GM12878 (cell line): ENCODE data around the gene OVOL3. TPM values are rescaled to one million over a fixed set of nuclear protein-coding genes. Genes with fewer than 3 reads are reported as not detected.

Experiments
- CBX5 ChIP-seq: sonication (generic); IDR thresholded peaks from 2 replicates; pipeline ENCODE4 v1.6.1; 2016; ENCODE audit warnings: low read depth, moderate library complexity, mild to moderate bottlenecking, inconsistent platforms
- CREB1 ChIP-seq: IDR thresholded peaks from 2 replicates; pipeline ENCODE4 v1.6.1; 2012; ENCODE audit warnings: low read depth, mild to moderate bottlenecking, inconsistent platforms
- ETV6 ChIP-seq, 2 experiments: fragments of 450-650 bp in 1 of 2; IDR thresholded peaks in 1 of 2; conservative IDR thresholded peaks in 1 of 2; 2 replicates each; pipeline ENCODE4 v1.6.1; 2014; ENCODE audit warnings: antibody characterized with exemption in 1 of 2, borderline replicate concordance in 1 of 2, low read depth in 1 of 2, mild to moderate bottlenecking in 1 of 2, moderate library complexity in 1 of 2
- IRF4 ChIP-seq: IDR thresholded peaks from 2 replicates; pipeline ENCODE4 v1.6.1; 2011; ENCODE audit warnings: low read depth, low read length
- LARP7 ChIP-seq: fragments of 450-650 bp; IDR thresholded peaks from 2 replicates; pipeline ENCODE4 v1.6.1; 2017; ENCODE audit warnings: mild to moderate bottlenecking
- NR2F1 ChIP-seq: fragments of 450-650 bp; conservative IDR thresholded peaks from 2 replicates; pipeline ENCODE4 v1.6.1; 2017; ENCODE audit warnings: mild to moderate bottlenecking
- NRF1 ChIP-seq: conservative IDR thresholded peaks from 2 replicates; pipeline ENCODE4 v1.6.1; 2011; ENCODE audit warnings: mild to moderate bottlenecking, low read depth, low read length, improper control_type of control experiment
- POLR2AphosphoS2 ChIP-seq: IDR thresholded peaks from 2 replicates; pipeline ENCODE4 v1.6.1; 2011; ENCODE audit warnings: low read depth, mild to moderate bottlenecking, low read length, improper control_type of control experiment, moderate library complexity
- SMAD5 ChIP-seq: IDR thresholded peaks from 2 replicates; pipeline ENCODE4 v1.6.1; 2016; ENCODE audit warnings: antibody characterized with exemption, low read depth
- SP1 ChIP-seq: IDR thresholded peaks from one replicate; pipeline ENCODE4 v1.6.1; 2011; ENCODE audit warnings: low read depth, low read length
- SREBF1 ChIP-seq: IDR thresholded peaks from 2 replicates; pipeline ENCODE4 v1.6.1; 2012; ENCODE audit warnings: mild to moderate bottlenecking, low read length
- polyA plus RNA-seq, 11 experiments: library from polyadenylated mRNA; depleted of rRNA in 4 of 11; unstranded in 6 of 11; stranded (reverse) in 5 of 11; fragments of >200 nt; fragmentation: Nextera tagmentation in 4 of 11; fragmentation: Illumina TruSeq in 1 of 11; extraction: Ambion mirVana in 4 of 11; extraction: Trizol in 1 of 11; gene quantifications; 1 replicate in 1 of 11; 2 replicates in 10 of 11; pipeline versions ENCODE4 v1.2.1 to v1.2.3, GENCODE V29; 2011 to 2016; ENCODE audit warnings: inconsistent platforms in 2 of 11, missing spikeins in 2 of 11, low read depth in 1 of 11
- total RNA-seq, 4 experiments: library from RNA; depleted of rRNA in 3 of 4; stranded (reverse); fragments of >200 nt in 3 of 4; fragmentation: Illumina TruSeq in 1 of 4; extraction: Trizol in 1 of 4; gene quantifications; 2 replicates each; pipeline versions ENCODE4 v1.2.1 to v1.2.3, GENCODE V29; 2013 to 2021
- TF ChIP-seq, protein P1 (sequence below): fragments of 450-650 bp; formaldehyde crosslinking; IDR thresholded peaks from 2 replicates; pipeline ENCODE4 v1.4.0; 2020; ENCODE audit warnings: mild to moderate bottlenecking, moderate library complexity
- TF ChIP-seq, protein P2 (sequence below): fragments of 450-650 bp; IDR thresholded peaks from 2 replicates; pipeline ENCODE4 v1.6.1; 2016; ENCODE audit warnings: mild to moderate bottlenecking
- TF ChIP-seq, protein P3 (sequence below): fragments of 150-350 bp; IDR thresholded peaks from 2 replicates; pipeline ENCODE4 v1.6.1; 2016; ENCODE audit warnings: low read depth, low read length
- TF ChIP-seq, protein P4 (sequence below), 3 experiments: IDR thresholded peaks in 2 of 3; conservative IDR thresholded peaks in 1 of 3; 2 replicates each; pipeline ENCODE4 v1.5.1; 2011; ENCODE audit warnings: low read depth in 3 of 3, low read length in 3 of 3, mild to moderate bottlenecking in 3 of 3, control low read depth in 2 of 3, moderate library complexity in 2 of 3, inconsistent platforms in 1 of 3, mixed read lengths in 1 of 3; ENCODE audit not compliant: control insufficient read depth in 2 of 3, insufficient read depth in 1 of 3; ENCODE audit errors: extremely low read depth in 1 of 3

OVOL3 gene
- total and polyA plus RNA-seq, 10 of the 15 experiments (the other 5 are each of a cell fraction or from before 2014, with no cell fraction given), result 0.43 TPM; not detected in 9

DNA sequence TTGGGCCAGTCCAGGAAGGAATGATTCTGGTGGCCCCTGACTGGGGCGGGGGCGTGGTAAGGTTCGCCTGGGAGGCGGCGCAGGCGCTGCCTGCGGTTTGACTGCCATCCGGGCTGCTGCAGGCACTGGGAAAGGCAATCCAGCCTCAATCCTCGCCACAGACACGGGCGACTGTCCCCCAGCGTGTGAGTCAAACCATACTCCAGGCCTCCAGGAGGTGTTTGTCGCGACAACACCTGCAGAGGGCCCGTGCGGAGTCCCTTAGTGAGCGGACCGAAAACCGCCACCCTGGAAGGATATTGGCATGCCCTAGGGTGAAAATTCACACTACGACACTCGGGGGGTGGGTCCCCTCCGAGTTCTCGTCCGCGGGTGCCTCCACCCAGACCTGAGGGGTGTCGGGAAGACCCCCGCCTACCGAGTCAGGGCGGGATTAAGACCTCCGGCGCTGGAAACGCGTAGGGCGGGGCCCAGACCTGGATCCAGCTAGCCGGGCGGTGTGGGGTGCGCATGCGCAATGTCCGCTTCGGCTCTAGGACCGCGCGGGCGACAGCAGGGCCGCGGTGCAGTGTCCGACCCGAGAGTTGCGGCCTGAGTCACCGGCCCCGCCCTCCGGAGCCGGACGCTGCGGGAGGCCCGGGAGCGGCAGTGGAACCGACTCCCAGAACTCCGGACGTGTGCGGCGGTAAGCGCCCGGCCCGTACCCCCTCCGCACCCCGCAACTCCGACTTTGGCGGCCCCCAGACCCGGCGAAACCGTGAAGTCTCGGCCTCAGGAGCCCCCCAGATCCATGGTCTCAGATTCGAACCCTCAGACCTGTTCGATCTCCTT, 28.7 kb downstream of the OVOL3 start, which contains the start of gene CAPNS1 (continued):
- no peak for TF ChIP-seq ETV6 (conservative IDR thresholded peaks at IDR 0.05 in 1 of 2, IDR thresholded peaks at IDR 0.05 in 1 of 2; ENCODE audit: borderline replicate concordance in 1 of 2, low read depth in 1 of 2)
- TF ChIP-seq NR2F1, result peak; percentile 58; the same call in 1 of the 2 replicates
- TF ChIP-seq, protein P1, sequence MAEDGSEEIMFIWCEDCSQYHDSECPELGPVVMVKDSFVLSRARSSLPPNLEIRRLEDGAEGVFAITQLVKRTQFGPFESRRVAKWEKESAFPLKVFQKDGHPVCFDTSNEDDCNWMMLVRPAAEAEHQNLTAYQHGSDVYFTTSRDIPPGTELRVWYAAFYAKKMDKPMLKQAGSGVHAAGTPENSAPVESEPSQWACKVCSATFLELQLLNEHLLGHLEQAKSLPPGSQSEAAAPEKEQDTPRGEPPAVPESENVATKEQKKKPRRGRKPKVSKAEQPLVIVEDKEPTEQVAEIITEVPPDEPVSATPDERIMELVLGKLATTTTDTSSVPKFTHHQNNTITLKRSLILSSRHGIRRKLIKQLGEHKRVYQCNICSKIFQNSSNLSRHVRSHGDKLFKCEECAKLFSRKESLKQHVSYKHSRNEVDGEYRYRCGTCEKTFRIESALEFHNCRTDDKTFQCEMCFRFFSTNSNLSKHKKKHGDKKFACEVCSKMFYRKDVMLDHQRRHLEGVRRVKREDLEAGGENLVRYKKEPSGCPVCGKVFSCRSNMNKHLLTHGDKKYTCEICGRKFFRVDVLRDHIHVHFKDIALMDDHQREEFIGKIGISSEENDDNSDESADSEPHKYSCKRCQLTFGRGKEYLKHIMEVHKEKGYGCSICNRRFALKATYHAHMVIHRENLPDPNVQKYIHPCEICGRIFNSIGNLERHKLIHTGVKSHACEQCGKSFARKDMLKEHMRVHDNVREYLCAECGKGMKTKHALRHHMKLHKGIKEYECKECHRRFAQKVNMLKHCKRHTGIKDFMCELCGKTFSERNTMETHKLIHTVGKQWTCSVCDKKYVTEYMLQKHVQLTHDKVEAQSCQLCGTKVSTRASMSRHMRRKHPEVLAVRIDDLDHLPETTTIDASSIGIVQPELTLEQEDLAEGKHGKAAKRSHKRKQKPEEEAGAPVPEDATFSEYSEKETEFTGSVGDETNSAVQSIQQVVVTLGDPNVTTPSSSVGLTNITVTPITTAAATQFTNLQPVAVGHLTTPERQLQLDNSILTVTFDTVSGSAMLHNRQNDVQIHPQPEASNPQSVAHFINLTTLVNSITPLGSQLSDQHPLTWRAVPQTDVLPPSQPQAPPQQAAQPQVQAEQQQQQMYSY, result no peak
- TF ChIP-seq, protein P2, sequence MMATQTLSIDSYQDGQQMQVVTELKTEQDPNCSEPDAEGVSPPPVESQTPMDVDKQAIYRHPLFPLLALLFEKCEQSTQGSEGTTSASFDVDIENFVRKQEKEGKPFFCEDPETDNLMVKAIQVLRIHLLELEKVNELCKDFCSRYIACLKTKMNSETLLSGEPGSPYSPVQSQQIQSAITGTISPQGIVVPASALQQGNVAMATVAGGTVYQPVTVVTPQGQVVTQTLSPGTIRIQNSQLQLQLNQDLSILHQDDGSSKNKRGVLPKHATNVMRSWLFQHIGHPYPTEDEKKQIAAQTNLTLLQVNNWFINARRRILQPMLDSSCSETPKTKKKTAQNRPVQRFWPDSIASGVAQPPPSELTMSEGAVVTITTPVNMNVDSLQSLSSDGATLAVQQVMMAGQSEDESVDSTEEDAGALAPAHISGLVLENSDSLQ, result no peak
- TF ChIP-seq, protein P3, sequence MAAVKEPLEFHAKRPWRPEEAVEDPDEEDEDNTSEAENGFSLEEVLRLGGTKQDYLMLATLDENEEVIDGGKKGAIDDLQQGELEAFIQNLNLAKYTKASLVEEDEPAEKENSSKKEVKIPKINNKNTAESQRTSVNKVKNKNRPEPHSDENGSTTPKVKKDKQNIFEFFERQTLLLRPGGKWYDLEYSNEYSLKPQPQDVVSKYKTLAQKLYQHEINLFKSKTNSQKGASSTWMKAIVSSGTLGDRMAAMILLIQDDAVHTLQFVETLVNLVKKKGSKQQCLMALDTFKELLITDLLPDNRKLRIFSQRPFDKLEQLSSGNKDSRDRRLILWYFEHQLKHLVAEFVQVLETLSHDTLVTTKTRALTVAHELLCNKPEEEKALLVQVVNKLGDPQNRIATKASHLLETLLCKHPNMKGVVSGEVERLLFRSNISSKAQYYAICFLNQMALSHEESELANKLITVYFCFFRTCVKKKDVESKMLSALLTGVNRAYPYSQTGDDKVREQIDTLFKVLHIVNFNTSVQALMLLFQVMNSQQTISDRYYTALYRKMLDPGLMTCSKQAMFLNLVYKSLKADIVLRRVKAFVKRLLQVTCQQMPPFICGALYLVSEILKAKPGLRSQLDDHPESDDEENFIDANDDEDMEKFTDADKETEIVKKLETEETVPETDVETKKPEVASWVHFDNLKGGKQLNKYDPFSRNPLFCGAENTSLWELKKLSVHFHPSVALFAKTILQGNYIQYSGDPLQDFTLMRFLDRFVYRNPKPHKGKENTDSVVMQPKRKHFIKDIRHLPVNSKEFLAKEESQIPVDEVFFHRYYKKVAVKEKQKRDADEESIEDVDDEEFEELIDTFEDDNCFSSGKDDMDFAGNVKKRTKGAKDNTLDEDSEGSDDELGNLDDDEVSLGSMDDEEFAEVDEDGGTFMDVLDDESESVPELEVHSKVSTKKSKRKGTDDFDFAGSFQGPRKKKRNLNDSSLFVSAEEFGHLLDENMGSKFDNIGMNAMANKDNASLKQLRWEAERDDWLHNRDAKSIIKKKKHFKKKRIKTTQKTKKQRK, result no peak
- TF ChIP-seq, protein P4, sequence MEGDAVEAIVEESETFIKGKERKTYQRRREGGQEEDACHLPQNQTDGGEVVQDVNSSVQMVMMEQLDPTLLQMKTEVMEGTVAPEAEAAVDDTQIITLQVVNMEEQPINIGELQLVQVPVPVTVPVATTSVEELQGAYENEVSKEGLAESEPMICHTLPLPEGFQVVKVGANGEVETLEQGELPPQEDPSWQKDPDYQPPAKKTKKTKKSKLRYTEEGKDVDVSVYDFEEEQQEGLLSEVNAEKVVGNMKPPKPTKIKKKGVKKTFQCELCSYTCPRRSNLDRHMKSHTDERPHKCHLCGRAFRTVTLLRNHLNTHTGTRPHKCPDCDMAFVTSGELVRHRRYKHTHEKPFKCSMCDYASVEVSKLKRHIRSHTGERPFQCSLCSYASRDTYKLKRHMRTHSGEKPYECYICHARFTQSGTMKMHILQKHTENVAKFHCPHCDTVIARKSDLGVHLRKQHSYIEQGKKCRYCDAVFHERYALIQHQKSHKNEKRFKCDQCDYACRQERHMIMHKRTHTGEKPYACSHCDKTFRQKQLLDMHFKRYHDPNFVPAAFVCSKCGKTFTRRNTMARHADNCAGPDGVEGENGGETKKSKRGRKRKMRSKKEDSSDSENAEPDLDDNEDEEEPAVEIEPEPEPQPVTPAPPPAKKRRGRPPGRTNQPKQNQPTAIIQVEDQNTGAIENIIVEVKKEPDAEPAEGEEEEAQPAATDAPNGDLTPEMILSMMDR (IDR thresholded peaks at IDR 0.05 in 2 of 3, conservative IDR thresholded peaks at IDR 0.05 in 1 of 3; ENCODE audit: control insufficient read depth in 2 of 3, extremely low read depth in 1 of 3, insufficient read depth in 1 of 3, low read depth in 3 of 3, low read length in 3 of 3), result 0 out of 6 replicates have a peak, but pooled peaks of 1 of the 3 experiments have one; percentile 11
- peak; percentile 94 for TF ChIP-seq SP1
- TF ChIP-seq CBX5, result no peak
- TF ChIP-seq SREBF1, result no peak
- peak; percentile 72 for TF ChIP-seq CREB1
- TF ChIP-seq IRF4, result 0 out of 2 replicates have a peak, but pooled peaks have one; percentile 28
- TF ChIP-seq SMAD5, result peak; percentile 66
- peak; percentile 65; the same call in 1 of the 2 replicates for TF ChIP-seq LARP7
- TF ChIP-seq NRF1, result peak; percentile 77
- peak; percentile 60; the same call in 1 of the 2 replicates for TF ChIP-seq POLR2AphosphoS2
